GM12875 (cell line): ENCODE data around the gene CMTM4.
A peak's percentile ranks its signal among the peaks of the same experiment; 100 is the strongest.

Experiments used
- H3K4me3 ChIP-seq: one replicate; pipeline ENCODE4 v1.5.1; 2011; ENCODE audit warnings: low read depth, low read length, control low read depth
- TF ChIP-seq, protein P1 (sequence below): IDR thresholded peaks from 2 replicates; pipeline ENCODE4 v1.5.1; 2011; ENCODE audit warnings: low read depth, mild to moderate bottlenecking, control low read depth, inconsistent platforms, low read length, moderate library complexity, borderline replicate concordance; ENCODE audit not compliant: insufficient read depth

The CMTM4 gene

DNA sequence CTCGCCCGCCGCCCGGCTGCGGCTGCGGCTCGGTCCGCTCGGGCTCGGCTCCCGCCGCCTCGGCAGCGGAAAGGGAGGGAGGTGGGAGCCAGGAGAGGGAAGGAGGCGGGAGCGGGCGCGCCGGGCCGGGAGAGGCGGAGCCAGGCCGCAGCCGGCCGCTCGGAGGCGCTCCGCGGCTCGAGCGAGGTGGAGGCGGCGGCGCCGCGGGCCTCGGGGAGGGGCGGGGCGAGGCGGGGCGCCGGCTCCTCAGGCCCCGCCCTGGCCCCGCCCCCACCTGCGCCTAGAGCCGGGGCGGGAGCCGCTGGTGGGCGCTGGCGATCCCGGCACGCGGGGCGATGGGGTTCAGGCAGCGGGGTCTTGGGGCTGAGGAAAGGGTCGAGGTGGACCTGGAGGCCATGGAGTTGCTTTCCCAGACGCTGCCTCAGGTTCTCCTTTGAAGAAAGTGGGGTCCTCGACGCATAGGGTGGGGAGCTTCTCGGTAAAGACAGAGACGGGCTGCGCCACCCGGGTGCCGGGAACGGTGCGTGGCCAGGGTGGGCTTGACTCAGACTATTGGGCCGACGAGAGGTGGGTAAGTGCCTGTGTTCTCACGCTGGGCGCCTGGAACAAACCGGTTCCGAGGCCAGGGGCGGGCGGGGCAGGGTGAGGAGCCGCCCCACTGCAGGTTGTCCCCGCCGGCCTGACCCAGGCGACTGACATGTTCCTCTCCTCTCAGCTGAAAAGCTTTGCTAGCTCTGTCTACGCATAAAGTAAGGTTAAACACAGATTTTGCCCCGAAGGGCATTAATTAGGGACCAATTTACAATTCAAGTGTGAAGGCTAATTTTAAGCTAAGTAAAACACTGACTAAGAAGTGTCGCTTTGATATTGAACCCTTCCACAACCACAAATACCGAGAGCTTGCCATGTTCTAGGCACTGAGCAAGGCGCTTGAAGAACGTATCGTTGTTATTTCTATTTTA, at the start of gene CMTM4:
Gene CMTM4, minus strand, starts transcription at position 75 of the 962 bp plus-strand sequence. CDS start 218 bp downstream, outside the sequence.
- H3K4me3 ChIP-seq = peak within 1 kb of the TSS; percentile 43
- TF ChIP-seq, protein P1, sequence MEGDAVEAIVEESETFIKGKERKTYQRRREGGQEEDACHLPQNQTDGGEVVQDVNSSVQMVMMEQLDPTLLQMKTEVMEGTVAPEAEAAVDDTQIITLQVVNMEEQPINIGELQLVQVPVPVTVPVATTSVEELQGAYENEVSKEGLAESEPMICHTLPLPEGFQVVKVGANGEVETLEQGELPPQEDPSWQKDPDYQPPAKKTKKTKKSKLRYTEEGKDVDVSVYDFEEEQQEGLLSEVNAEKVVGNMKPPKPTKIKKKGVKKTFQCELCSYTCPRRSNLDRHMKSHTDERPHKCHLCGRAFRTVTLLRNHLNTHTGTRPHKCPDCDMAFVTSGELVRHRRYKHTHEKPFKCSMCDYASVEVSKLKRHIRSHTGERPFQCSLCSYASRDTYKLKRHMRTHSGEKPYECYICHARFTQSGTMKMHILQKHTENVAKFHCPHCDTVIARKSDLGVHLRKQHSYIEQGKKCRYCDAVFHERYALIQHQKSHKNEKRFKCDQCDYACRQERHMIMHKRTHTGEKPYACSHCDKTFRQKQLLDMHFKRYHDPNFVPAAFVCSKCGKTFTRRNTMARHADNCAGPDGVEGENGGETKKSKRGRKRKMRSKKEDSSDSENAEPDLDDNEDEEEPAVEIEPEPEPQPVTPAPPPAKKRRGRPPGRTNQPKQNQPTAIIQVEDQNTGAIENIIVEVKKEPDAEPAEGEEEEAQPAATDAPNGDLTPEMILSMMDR = peak; percentile 29; the same call in 1 of the 2 replicates

DNA sequence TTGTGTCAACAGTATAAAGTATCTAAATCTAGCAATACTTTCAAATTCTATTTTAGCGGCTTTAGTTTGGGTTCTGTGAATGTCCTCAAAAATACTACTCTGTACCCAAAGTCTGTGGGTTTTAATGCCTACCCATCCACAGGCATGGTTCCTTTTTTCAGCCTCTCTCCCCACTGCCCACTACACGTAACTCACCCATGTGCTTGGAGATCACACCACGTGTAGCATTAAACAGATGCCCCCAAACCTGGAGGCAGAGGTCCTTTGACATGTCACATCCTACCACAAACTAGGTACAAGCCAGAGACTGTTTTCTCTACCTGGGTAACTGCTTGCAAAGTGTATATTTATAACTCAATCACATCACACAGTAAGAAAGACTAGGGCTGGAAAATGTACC, 49.5 kb upstream of the CMTM4 start:
- TF ChIP-seq, protein P1 = no peak
- H3K4me3 ChIP-seq = no peak overlapping the region

DNA sequence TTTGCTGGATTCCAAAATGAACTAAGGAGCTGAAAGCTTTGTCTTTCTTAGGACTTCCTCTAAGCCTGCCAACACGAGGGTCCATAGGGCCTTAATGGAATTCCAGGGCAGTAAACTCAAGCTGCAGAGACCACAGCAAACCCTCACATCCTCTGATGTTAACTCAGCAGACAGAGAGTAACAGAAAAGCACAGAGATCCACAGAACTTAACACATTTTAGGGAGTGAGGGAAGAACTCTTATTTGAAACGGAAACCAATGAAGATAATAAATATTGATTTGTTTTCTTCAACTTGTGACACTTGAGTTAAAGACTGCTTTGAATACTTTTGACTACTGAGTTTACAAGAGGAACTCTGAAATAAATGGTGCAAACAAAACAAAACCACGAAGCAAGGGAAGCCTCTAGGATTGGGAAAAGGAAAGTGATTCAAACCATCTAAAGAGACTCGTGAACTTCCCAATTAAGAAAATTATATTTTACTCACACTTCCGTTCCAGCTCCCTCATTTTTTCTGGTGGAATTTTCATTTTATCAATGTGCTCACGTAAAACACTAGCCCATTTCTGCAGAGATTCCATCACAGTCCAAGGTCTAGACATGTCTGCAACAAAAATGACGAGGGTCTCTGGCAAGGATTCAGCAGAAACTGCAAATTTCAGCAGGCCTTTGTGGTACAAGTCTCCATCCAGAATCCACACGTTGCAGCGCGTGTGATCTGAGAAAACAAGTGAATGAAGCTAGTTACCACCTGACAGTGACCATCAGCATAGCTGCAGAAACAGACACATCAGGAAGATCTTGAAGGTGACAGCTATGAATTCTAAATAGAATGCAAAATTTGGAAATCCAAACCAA, 45.6 kb upstream of the CMTM4 start:
- TF ChIP-seq, protein P1 = no peak
- no peak overlapping the region for H3K4me3 ChIP-seq

DNA sequence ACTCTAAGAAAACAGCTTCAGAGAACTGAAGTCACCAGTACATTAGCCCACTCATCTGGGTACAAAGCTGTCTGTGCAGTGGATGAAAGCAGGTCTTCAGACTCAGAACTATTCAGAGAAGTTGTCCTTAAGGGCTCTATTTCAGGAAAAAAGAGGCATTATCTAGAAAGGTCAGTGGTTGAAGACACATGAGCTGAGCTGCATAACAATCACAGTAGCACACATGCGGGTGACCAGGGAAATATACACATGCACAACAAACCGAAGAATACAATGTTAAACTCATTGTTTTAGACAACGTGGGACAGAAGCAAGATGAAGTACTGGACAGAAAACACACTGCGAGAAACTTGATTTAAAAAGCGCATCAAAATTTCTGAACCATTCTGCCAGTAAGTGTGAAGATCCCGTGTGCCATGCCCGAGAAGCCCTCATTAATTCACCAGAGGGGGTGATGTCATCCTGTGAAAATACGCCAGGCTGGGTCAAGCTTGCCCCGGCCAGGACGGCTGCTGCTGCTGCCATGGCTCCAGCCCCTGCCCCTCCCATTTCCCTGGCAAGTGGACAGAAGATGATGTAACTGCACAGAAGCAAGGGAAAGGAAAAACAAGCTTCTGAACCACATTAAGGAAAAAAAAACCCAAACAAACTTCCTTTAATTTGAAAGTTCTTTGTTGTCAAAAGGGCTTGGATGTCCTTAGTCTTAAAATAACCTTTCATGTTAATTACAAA, 44.8 kb upstream of the CMTM4 start:
- TF ChIP-seq, protein P1 = no peak
- no peak overlapping the region for H3K4me3 ChIP-seq

DNA sequence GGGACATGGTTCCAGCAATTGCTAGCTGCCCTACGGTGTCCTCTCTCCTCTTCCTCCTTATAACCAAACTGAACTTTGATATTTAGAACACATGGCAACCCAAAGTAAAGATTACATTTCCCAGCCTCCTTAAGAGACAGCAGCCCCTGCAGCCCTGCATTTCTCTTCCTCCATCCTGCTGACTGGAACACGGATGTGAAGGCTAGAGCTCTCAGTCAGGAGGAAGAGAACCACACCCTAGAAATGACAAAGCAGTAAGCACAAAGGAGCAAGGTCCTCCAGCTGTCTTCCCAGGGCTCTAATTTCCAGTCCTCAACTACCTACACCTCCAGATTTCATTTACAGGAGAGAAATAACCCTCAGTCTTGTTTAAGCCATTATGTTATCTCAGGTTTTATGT, 44.0 kb upstream of the CMTM4 start:
- TF ChIP-seq, protein P1 = no peak
- no peak overlapping the region for H3K4me3 ChIP-seq

DNA sequence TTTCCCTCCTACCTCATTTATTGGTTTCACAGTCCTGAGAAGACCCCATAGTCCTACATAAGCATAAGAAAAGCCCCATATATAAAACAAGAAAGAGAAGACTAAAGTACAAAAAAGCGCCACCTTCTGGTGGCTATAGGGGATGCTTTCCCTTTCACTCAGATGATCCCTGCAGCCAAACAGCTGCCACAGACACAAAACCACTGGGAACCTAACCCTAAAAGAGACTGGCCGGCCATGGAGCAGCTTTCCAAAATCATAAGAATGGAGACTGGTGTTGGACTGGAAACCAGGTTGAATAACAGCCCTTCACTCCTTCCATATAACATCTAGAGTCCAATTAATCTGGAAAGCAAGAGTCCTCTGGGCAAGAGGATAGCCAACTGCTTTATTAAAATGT, 43.5 kb upstream of the CMTM4 start:
- TF ChIP-seq, protein P1 = peak; percentile 62
- no peak overlapping the region for H3K4me3 ChIP-seq
